ENCODE results near the gene LAMP1. TPM values are rescaled to one million over a fixed set of nuclear protein-coding genes. Genes with fewer than 3 reads are reported as not detected.

The LAMP1 gene
- total and polyA plus RNA-seq, 2 of the 4 experiments (the other 2 are of a cell fraction) = 60.6 to 229 TPM

GRCh38 chr13:113319371-113319770, 22.3 kb downstream of the LAMP1 start:
- Histone ChIP-seq H3K14ac (replicated peaks; ENCODE audit: low read depth, low read length) (no peak overlapping the region), H3K4ac (ENCODE audit: low read depth, low read length) (no peak overlapping the region), H2BK20ac (ENCODE audit: low read depth, low read length) (no peak overlapping the region), H4K91ac (ENCODE audit: insufficient read depth, low read depth, low read length) (no peak overlapping the region), H3K9me3 (ENCODE audit: control insufficient read depth, insufficient read depth, low read length) (no peaks in the 10 kb centered on the region), H2BK5ac (ENCODE audit: low read depth, low read length, poor library complexity, severe bottlenecking) (no peak overlapping the region), H3K27ac (ENCODE audit: insufficient read depth, low read length) (no peak overlapping the region), H2AK9ac (replicated peaks; ENCODE audit: low read depth, low read length, poor library complexity) (no peak overlapping the region), H2BK15ac (ENCODE audit: low read depth, low read length) (no peak overlapping the region), H2AFZ (replicated peaks; ENCODE audit: low read length, poor library complexity) (peak overlapping the region; percentile 29), H3K79me1 (ENCODE audit: low read depth in 1 of 2, low read length in 2 of 2) (peaks cover 4 to 56% of the 10 kb centered on the region in 2 experiments), H2AK5ac (ENCODE audit: low read depth, low read length) (no peak overlapping the region), H4K8ac (ENCODE audit: low read depth in 2 of 2, low read length in 2 of 2) (no peak overlapping the region), H3K27me3 (ENCODE audit: control insufficient read depth, insufficient read depth, low read length) (no peaks in the 10 kb centered on the region), H3K4me3 (ENCODE audit: insufficient read depth, low read depth, low read length) (no peak overlapping the region), H3K18ac (ENCODE audit: low read depth, low read length) (no peak overlapping the region), H2BK120ac (ENCODE audit: low read depth, low read length) (no peak overlapping the region), H3K56ac (ENCODE audit: extremely low read depth, insufficient read depth, low read length) (no peak overlapping the region), H3K36me3 (ENCODE audit: control insufficient read depth, insufficient read depth, low read length) (peaks cover 54% of the 10 kb centered on the region), H4K20me1 (ENCODE audit: insufficient read depth, low read length) (peaks cover 39% of the 10 kb centered on the region), H4K5ac (ENCODE audit: low read depth, low read length) (no peak overlapping the region), H3K4me1 (ENCODE audit: control insufficient read depth, insufficient read depth, low read length) (no peaks in the 10 kb centered on the region), H3K9ac (ENCODE audit: low read depth, low read length) (no peak overlapping the region), H3K9me1 (ENCODE audit: insufficient read depth, low read length) (no peaks in the 10 kb centered on the region; the same call in 1 of the 2 replicates), H3K4me2 (ENCODE audit: low read depth, low read length) (no peak overlapping the region), H3K23ac (ENCODE audit: low read depth, low read length) (no peak overlapping the region)
- 96% methylated on average over 11 of the region's 14 CpGs; no CpG with 5 or more reads in 1 of the 2 experiments for WGBS, 2 experiments (ENCODE audit: extremely low coverage in 2 of 2, insufficient read length in 1 of 2)
- in situ Hi-C loops (cut with MboI; ENCODE audit: low sequenced_read_pairs) (no loop called here), intact Hi-C loops (cut with micrococcal nuclease) (no loop called here), dilution Hi-C loops (cut with HindIII; ENCODE audit: low sequenced_read_pairs, unreplicated experiment) (no loop called here)
- TF ChIP-seq SMC3 (IDR thresholded peaks at IDR 0.05; ENCODE audit: low read depth, low read length) (no peak), CEBPB (IDR thresholded peaks at IDR 0.05; ENCODE audit: low read depth, low read length) (no peak), MAZ (IDR thresholded peaks at IDR 0.05; ENCODE audit: borderline replicate concordance, low read depth, low read length) (no peak), CTCF (conservative IDR thresholded peaks at IDR 0.05; ENCODE audit: low read depth, low read length) (no peak), MXI1 (IDR thresholded peaks at IDR 0.05; ENCODE audit: borderline replicate concordance, low read depth, low read length) (no peak), MAFK (IDR thresholded peaks at IDR 0.05; ENCODE audit: low read depth, low read length) (no peak), FOS (IDR thresholded peaks at IDR 0.05; ENCODE audit: low read depth, low read length) (no peak), ELK1 (IDR thresholded peaks at IDR 0.05; ENCODE audit: borderline replicate concordance, low read depth, low read length) (no peak), RAD21 (IDR thresholded peaks at IDR 0.05; ENCODE audit: low read length) (no peak), NFE2L2 (IDR thresholded peaks at IDR 0.05; ENCODE audit: low read depth, low read length) (no peak), BHLHE40 (IDR thresholded peaks at IDR 0.05; ENCODE audit: low read depth, low read length) (no peak)
- ChIA-PET CTCF (no interaction called here), POLR2A (ENCODE audit: unreplicated experiment) (no interaction called here)
- DNase-seq = no peak
- no TSS peak for BruUV-seq (replicated peaks)
- no peak for ATAC-seq (ENCODE audit: low read depth)
